ENCODE data around the gene LDB2.

LDB2 gene

GRCh38 chr4:16827794-16828724 is 70.4 kb downstream of the LDB2 start:
- no peak for TF ChIP-seq CTCF (IDR thresholded peaks at IDR 0.05; ENCODE audit: low read length)
- TF ChIP-seq EZH2 (IDR thresholded peaks at IDR 0.05; ENCODE audit: borderline replicate concordance, low read length): no peak
- Histone ChIP-seq H3K4me3 (ENCODE audit: low read depth, low read length, poor library complexity, severe bottlenecking) (no peak overlapping the region), H3K9me2 (ENCODE audit: low read depth, low read length) (no peaks in the 10 kb centered on the region), H3K4me2 (ENCODE audit: low read length) (no peak overlapping the region), H3K27ac (ENCODE audit: low read depth, low read length, poor library complexity, severe bottlenecking) (no peak overlapping the region), H3F3A (ENCODE audit: insufficient read depth, low read length) (no peaks in the 10 kb centered on the region), H3K27me3 (ENCODE audit: insufficient read depth, low read length) (no peaks in the 10 kb centered on the region), H3K9me3 (ENCODE audit: low read length) (no peaks in the 10 kb centered on the region), H4K20me1 (ENCODE audit: insufficient read depth, low read length) (no peaks in the 10 kb centered on the region), H3K79me2 (ENCODE audit: insufficient read depth, low read length) (no peaks in the 10 kb centered on the region), H3K36me3 (ENCODE audit: insufficient read depth, low read length) (no peaks in the 10 kb centered on the region), H3K4me1 (ENCODE audit: insufficient read depth, low read length, severe bottlenecking) (no peaks in the 10 kb centered on the region), H2AFZ (ENCODE audit: low read length) (no peak overlapping the region), H3K9ac (ENCODE audit: low read length) (no peak overlapping the region)

DNA sequence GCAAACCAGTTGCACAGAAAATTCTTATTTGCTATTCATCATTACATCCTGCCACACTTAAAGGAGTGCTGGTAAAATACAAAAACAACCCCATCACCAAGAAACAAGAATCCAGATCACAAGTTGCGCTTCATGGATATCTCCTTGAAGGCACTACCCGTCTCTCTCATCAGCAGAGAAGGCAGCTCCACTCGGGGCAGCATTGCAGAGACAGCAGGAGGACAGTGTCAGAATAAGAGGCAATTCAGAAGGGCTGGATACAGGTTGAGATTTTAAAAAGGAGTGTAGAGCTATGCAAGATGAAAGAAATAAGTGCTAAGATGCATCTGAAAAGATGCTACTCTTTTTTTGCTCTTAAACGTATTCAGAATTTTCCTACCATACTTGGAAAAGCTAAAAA is 71.4 kb downstream of the LDB2 start:
- Histone ChIP-seq H3K9ac (ENCODE audit: low read length) (no peak overlapping the region), H3F3A (ENCODE audit: insufficient read depth, low read length) (no peaks in the 10 kb centered on the region), H3K4me1 (ENCODE audit: insufficient read depth, low read length, severe bottlenecking) (no peaks in the 10 kb centered on the region), H2AFZ (ENCODE audit: low read length) (no peak overlapping the region), H3K27me3 (ENCODE audit: insufficient read depth, low read length) (no peaks in the 10 kb centered on the region), H3K79me2 (ENCODE audit: insufficient read depth, low read length) (no peaks in the 10 kb centered on the region), H4K20me1 (ENCODE audit: insufficient read depth, low read length) (no peaks in the 10 kb centered on the region), H3K9me3 (ENCODE audit: low read length) (no peaks in the 10 kb centered on the region), H3K4me3 (ENCODE audit: low read depth, low read length, poor library complexity, severe bottlenecking) (no peak overlapping the region), H3K4me2 (ENCODE audit: low read length) (no peak overlapping the region), H3K9me2 (ENCODE audit: low read depth, low read length) (no peaks in the 10 kb centered on the region), H3K27ac (ENCODE audit: low read depth, low read length, poor library complexity, severe bottlenecking) (no peak overlapping the region), H3K36me3 (ENCODE audit: insufficient read depth, low read length) (no peaks in the 10 kb centered on the region)
- no peak for TF ChIP-seq EZH2 (IDR thresholded peaks at IDR 0.05; ENCODE audit: borderline replicate concordance, low read length)
- TF ChIP-seq CTCF (IDR thresholded peaks at IDR 0.05; ENCODE audit: low read length): no peak

DNA sequence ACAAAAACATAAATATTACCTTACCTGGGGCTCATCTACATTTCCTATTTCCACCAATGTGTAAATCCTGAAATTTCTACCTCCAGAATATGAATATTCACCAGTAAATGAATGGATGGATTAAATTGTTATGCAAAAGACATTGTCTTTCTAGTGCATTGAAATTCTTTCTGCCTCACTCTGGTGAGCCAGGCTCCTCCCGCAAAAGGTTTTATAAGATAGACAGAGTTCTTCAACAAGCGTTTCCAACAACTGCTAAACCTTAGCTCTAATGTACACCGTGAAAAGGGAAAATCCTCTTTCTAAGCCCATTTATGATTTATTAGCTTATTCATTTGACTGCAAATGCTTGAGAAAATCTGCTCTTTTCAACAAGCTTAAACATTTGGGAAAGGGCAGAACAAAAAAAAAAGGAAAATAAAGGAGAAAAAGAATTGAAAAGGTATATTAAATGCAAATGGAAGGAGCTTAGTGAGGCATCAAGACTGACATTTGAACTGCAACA is 72.0 kb downstream of the LDB2 start:
- Histone ChIP-seq H3K4me1 (ENCODE audit: insufficient read depth, low read length, severe bottlenecking) (no peaks in the 10 kb centered on the region), H3K79me2 (ENCODE audit: insufficient read depth, low read length) (no peaks in the 10 kb centered on the region), H3K9me3 (ENCODE audit: low read length) (no peaks in the 10 kb centered on the region), H3F3A (ENCODE audit: insufficient read depth, low read length) (no peaks in the 10 kb centered on the region), H3K36me3 (ENCODE audit: insufficient read depth, low read length) (no peaks in the 10 kb centered on the region), H3K27me3 (ENCODE audit: insufficient read depth, low read length) (no peaks in the 10 kb centered on the region), H4K20me1 (ENCODE audit: insufficient read depth, low read length) (no peaks in the 10 kb centered on the region), H3K9ac (ENCODE audit: low read length) (no peak overlapping the region), H3K4me2 (ENCODE audit: low read length) (no peak overlapping the region), H3K9me2 (ENCODE audit: low read depth, low read length) (no peaks in the 10 kb centered on the region), H3K4me3 (ENCODE audit: low read depth, low read length, poor library complexity, severe bottlenecking) (no peak overlapping the region), H3K27ac (ENCODE audit: low read depth, low read length, poor library complexity, severe bottlenecking) (no peak overlapping the region), H2AFZ (ENCODE audit: low read length) (no peak overlapping the region)
- no peak for TF ChIP-seq EZH2 (IDR thresholded peaks at IDR 0.05; ENCODE audit: borderline replicate concordance, low read length)
- TF ChIP-seq CTCF (IDR thresholded peaks at IDR 0.05; ENCODE audit: low read length): no peak

Data from OCI-LY1 (cell line).